T-helper 22 cell (primary cell): ENCODE measurements around the gene EBF3.

Source experiments
- DNase-seq: peaks from one replicate; pipeline ENCODE4 v3.0.0-alpha.2; 2020; ENCODE audit warnings: low read depth

EBF3 gene

DNA sequence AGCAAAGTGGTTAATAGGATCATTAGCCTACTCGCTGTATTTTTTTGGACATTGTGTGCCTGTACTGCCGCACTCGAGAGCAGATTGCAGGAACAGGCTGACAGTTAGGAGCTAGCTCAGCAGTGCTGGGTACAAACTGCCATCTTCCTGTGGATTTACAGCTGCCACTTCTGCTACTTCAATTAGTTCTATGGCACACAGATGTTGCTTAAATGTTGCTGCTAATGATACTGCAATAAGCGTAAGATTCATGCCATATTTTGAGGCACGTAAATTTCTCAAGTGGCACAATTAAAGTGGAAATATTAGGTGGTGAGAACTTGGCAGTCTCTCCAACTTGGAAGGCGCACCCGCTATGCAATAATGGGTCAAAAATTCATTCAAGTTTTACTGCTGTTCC is 171.9 kb downstream of the EBF3 start:
- DNase-seq = no peak

DNA sequence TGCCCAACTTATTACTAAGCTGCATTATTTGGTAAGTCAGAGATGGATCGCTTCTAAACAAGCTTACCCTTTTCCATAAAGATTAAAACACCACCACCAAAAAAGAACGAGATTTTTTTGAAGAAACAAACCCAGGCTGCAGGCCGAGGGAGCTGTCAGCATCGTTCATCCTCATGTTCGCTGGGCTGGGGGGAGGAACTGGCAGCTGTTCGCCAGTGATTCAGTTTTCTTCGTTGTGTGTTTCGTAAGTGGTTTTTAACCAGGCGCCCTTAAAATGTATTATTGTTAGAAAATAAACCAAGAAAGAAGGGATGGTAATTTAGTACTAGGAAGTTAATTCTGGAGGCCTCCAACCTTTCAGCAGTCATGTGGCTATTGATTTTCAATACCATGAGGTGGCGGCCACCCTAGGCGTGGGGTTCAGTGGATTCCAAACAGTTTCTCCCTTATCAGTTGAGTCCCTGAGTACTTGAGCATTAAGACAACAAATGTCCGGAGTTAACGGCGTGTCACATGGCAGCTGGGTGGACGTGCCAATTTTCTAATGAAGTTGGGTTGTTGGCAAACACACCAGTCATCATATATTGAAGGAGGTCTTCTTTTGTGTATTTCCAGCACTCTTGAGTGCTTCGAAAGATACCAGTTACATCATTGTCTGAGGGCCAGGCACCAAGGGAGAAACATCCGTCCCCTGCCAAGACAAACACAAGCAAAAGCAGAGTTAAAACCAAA is 173.2 kb downstream of the EBF3 start:
- DNase-seq = no peak

DNA sequence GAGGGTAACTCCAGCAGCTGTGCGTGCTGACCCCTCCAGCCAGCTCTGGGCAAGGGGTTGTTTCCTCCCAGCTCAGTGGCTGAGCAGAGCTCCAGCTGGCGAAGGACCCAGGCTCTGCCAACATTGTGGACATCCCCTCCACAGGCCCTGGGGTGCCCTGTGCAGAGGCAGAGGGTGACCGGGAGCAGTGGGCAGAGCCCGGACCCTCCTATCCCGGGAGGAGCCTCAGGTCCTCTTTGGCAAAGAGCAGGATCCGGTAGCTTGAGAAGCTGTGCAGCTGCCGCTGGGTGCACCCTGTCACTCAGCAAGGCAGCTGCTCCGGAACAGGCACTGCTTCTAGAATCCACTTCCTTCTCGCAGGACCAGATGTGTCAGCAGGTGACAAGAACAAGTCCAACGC is 175.9 kb downstream of the EBF3 start:
- no peak for DNase-seq

DNA sequence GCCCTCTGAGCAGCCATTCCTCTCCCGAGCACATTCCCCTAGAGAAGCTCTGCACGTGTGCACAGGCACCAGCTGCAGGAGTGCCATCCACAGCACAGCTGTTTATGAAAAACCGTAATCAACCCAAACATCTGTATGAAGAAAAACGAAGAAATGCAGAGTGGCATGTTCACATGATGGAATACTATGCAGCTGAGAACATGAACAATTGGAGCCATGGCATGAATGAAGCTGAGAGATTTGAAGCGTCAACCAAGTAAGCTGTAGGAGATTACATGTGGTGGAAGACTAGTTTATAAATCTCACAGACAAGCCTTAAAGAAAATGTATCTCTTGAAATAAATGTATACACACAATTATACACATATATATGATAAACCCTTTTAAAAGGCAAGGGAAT is 176.5 kb downstream of the EBF3 start:
- no peak for DNase-seq

DNA sequence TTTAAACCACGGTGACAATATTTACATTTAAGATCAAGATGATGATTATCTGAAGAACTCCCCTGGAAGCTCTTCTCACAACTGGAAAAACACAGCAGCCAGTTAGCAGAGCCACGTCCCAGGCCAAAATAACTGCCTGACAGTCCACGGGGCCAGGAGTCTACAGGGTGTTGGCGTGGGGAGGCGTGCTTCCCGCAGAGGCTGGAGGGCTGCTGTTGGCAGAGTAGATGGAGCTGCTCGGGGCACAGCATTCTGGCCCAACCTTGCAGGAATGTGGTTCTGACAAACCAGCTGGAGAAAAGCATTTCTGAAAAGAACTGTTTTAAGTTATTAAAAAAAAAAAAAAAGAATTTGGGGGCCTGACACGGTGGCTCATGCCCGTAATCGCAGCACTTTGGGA is 177.9 kb downstream of the EBF3 start:
- DNase-seq = no peak

DNA sequence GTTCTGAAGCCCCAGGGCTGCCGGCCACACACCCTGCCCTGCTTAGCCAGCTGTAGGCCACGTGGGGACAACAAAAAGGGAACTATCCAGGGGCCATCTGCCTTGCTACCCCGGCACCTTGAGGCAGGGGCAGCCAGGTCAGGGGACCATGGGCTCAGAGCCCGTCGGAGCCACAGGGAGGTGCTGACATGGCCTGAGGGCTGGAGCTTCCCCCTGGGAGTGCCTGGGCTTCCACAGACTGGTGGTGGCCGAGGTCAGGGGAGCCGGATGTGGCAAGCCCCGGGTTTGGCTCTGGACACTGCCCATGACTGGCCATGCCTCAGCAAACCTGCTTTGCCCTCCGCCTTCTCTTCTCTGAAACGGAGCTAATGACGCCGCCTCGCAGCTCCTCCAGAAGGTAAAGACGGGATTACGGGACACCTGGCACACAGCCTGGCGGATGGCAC is 178.5 kb downstream of the EBF3 start:
- no peak for DNase-seq
